ENCODE measurements around the gene FBRS.

FBRS gene

DNA sequence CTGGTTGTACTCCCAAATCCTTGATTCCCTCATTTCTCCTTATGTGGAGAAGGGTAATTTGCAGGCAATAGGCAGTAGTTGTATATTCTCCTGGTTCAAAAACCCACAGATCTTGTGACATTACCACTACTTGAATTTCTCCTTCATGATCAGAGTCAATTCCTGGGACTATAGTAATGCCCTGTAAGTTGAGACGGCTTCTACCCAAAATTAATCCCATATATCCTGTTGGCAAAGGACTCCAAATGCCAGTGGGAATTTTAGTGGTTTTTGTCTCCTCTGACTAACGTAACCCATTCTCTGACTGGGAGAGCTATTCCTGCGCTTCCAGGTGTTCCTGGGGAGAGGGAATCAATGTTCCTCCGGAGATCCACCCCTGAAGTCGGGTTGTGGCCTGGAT, 36.5 kb upstream of the FBRS start:
- no peak overlapping the region for H2AK5ac ChIP-seq (ENCODE audit: low read depth, low read length)
- H3K9me3 ChIP-seq (replicated peaks in 1 of 2; ENCODE audit: control insufficient read depth in 2 of 2, insufficient read depth in 1 of 2, low read depth in 1 of 2, low read length in 2 of 2): peaks cover 3 to 19% of the 10 kb centered on the region in 2 donors
- H2AFZ ChIP-seq (ENCODE audit: low read length): no peak overlapping the region
- H3K14ac ChIP-seq (ENCODE audit: low read length): no peak overlapping the region
- H3K4me3 ChIP-seq (ENCODE audit: low read length in 2 of 2): no peak overlapping the region
- no peak overlapping the region for H2BK5ac ChIP-seq (ENCODE audit: low read length)
- peaks cover 0 to 24% (median 0%) of the 10 kb centered on the region in 3 experiments for H3K27me3 ChIP-seq (ENCODE audit: control insufficient read depth in 3 of 3, insufficient read depth in 3 of 3, low read depth in 1 of 3, low read length in 3 of 3)
- peaks cover 0 to 7% of the 10 kb centered on the region in 2 donors for H3K4me1 ChIP-seq (ENCODE audit: control insufficient read depth in 2 of 2, insufficient read depth in 1 of 2, low read depth in 1 of 2, low read length in 2 of 2)
- H2BK120ac ChIP-seq (ENCODE audit: low read depth, low read length): no peak overlapping the region
- H3K79me1 ChIP-seq (ENCODE audit: low read depth, low read length): no peaks in the 10 kb centered on the region
- no peak overlapping the region for H3K18ac ChIP-seq (ENCODE audit: low read length)
- no peak overlapping the region for H4K8ac ChIP-seq (ENCODE audit: low read depth, low read length)
- no CpG with 5 or more reads among the region's 5 CpGs for WGBS, 2 donors (ENCODE audit: extremely low coverage in 2 of 2, insufficient read length in 2 of 2, insufficient replicate concordance in 1 of 2)
- DNase-seq (ENCODE audit: low spot score): no peak
- no peak overlapping the region for H2BK15ac ChIP-seq (ENCODE audit: low read length)
- H4K91ac ChIP-seq (ENCODE audit: low read depth, low read length, poor library complexity): no peak overlapping the region
- no peak overlapping the region for H3K4me2 ChIP-seq (ENCODE audit: insufficient read depth, low read length, poor library complexity, severe bottlenecking)
- H3K27ac ChIP-seq (replicated peaks; ENCODE audit: low read length): no peak overlapping the region
- H3K9ac ChIP-seq (ENCODE audit: low read depth, low read length, poor library complexity): no peak overlapping the region
- H2BK12ac ChIP-seq (ENCODE audit: low read length): no peak overlapping the region
- no peaks in the 10 kb centered on the region for H3K36me3 ChIP-seq (replicated peaks in 1 of 2; ENCODE audit: control insufficient read depth in 2 of 2, insufficient read depth in 2 of 2, low read length in 2 of 2)
- no peak overlapping the region for H3K4ac ChIP-seq (ENCODE audit: low read length)
- H3K23ac ChIP-seq (ENCODE audit: low read depth, low read length, poor library complexity): no peak overlapping the region

DNA sequence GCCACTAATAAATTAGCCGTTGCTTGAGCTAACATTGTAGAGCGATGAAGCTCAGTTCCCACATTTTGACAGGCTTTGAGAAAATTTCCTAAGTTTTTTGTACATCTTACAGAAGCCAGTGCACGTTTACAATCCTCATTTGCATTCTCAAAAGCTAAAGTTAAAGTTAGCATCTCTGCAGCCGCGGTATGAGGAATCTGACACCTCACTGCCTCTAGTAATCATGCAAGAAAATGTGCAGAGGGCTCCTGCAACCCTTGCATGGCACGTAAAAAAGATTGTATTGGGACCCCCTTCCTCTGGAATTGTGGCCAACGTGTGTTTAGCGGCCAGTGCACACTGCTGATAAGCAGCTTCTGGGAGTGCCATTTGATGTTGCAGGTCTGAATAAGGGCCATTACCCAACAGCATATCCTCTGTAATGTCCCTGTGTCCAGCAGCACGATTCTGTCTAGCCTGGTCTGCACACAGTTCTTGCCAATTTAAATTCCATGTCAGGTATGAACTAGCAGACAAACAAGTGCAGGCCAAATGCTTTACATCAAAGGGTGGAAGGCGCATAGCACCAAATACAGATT, 35.7 kb upstream of the FBRS start:
- no CpG with 5 or more reads among the region's 10 CpGs for WGBS, 2 donors (ENCODE audit: extremely low coverage in 2 of 2, insufficient read length in 2 of 2, insufficient replicate concordance in 1 of 2)
- Histone ChIP-seq H4K91ac (ENCODE audit: low read depth, low read length, poor library complexity) (no peak overlapping the region), H3K18ac (ENCODE audit: low read length) (no peak overlapping the region), H3K36me3 (replicated peaks in 1 of 2; ENCODE audit: control insufficient read depth in 2 of 2, insufficient read depth in 2 of 2, low read length in 2 of 2) (no peaks in the 10 kb centered on the region), H2BK15ac (ENCODE audit: low read length) (no peak overlapping the region), H3K79me1 (ENCODE audit: low read depth, low read length) (no peaks in the 10 kb centered on the region), H3K9ac (ENCODE audit: low read depth, low read length, poor library complexity) (no peak overlapping the region), H2BK5ac (ENCODE audit: low read length) (no peak overlapping the region), H3K23ac (ENCODE audit: low read depth, low read length, poor library complexity) (no peak overlapping the region), H2AFZ (ENCODE audit: low read length) (peak overlapping the region; percentile 47), H3K27me3 (ENCODE audit: control insufficient read depth in 3 of 3, insufficient read depth in 3 of 3, low read depth in 1 of 3, low read length in 3 of 3) (peaks cover 0 to 24% (median 0%) of the 10 kb centered on the region in 3 experiments), H3K4me2 (ENCODE audit: insufficient read depth, low read length, poor library complexity, severe bottlenecking) (no peak overlapping the region), H3K4me3 (ENCODE audit: low read length in 2 of 2) (no peak overlapping the region), H3K4ac (ENCODE audit: low read length) (no peak overlapping the region), H3K27ac (replicated peaks; ENCODE audit: low read length) (no peak overlapping the region), H4K8ac (ENCODE audit: low read depth, low read length) (no peak overlapping the region), H2BK12ac (ENCODE audit: low read length) (no peak overlapping the region), H3K4me1 (ENCODE audit: control insufficient read depth in 2 of 2, insufficient read depth in 1 of 2, low read depth in 1 of 2, low read length in 2 of 2) (peaks cover 0 to 7% of the 10 kb centered on the region in 2 donors), H2AK5ac (ENCODE audit: low read depth, low read length) (no peak overlapping the region), H2BK120ac (ENCODE audit: low read depth, low read length) (no peak overlapping the region), H3K14ac (ENCODE audit: low read length) (no peak overlapping the region), H3K9me3 (replicated peaks in 1 of 2; ENCODE audit: control insufficient read depth in 2 of 2, insufficient read depth in 1 of 2, low read depth in 1 of 2, low read length in 2 of 2) (peaks cover 3 to 19% of the 10 kb centered on the region in 2 donors)
- DNase-seq (ENCODE audit: low spot score): no peak

DNA sequence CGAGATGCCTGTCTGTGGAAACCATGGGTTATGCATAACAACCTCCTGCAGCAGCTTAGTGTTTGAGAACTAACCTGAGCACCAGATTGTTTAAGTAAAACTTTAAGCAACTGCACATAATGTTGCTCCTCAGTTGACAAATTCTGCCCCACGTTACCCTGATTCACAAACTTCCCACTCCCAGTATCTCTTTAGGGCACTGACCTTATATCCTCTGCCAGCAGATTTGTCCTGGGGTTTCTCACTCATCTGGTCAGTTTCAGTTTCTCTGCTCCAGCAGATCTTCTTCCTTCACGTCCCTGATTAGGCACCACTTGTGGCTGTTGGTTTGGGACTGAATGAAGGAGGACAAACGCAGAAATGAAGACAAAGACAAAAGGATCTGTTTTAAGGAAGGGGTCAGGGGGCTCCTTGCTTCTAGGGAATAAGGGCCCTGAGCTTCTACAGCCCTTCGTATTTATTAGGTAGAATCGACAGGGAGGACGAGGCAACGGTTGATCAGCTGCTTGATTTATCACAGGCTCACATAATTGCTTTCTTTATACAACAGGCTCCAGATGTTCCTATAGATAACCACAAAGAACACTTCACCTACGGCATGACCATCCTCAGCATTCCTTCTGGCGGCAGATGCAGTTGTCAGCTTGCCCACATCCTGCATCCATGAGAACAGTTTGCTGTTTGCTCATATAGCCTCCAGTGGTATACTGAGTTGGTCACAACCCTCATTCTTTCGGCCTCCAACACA, 34.5 kb upstream of the FBRS start:
- H2BK15ac ChIP-seq (ENCODE audit: low read length): no peak overlapping the region
- no peak overlapping the region for H2BK5ac ChIP-seq (ENCODE audit: low read length)
- H2AFZ ChIP-seq (ENCODE audit: low read length): peak overlapping the region; percentile 47
- peaks cover 0 to 7% of the 10 kb centered on the region in 2 donors for H3K4me1 ChIP-seq (ENCODE audit: control insufficient read depth in 2 of 2, insufficient read depth in 1 of 2, low read depth in 1 of 2, low read length in 2 of 2)
- DNase-seq (ENCODE audit: low spot score): no peak
- H2BK12ac ChIP-seq (ENCODE audit: low read length): no peak overlapping the region
- no peaks in the 10 kb centered on the region for H3K79me1 ChIP-seq (ENCODE audit: low read depth, low read length)
- no peak overlapping the region for H3K27ac ChIP-seq (replicated peaks; ENCODE audit: low read length)
- H3K4me3 ChIP-seq (ENCODE audit: low read length in 2 of 2): no peak overlapping the region
- H3K18ac ChIP-seq (ENCODE audit: low read length): no peak overlapping the region
- no peak overlapping the region for H3K14ac ChIP-seq (ENCODE audit: low read length)
- no peak overlapping the region for H3K4me2 ChIP-seq (ENCODE audit: insufficient read depth, low read length, poor library complexity, severe bottlenecking)
- no peak overlapping the region for H4K91ac ChIP-seq (ENCODE audit: low read depth, low read length, poor library complexity)
- H4K8ac ChIP-seq (ENCODE audit: low read depth, low read length): no peak overlapping the region
- no CpG with 5 or more reads among the region's 11 CpGs for WGBS, 2 donors (ENCODE audit: extremely low coverage in 2 of 2, insufficient read length in 2 of 2, insufficient replicate concordance in 1 of 2)
- H3K4ac ChIP-seq (ENCODE audit: low read length): no peak overlapping the region
- H3K9ac ChIP-seq (ENCODE audit: low read depth, low read length, poor library complexity): no peak overlapping the region
- peak overlapping the region; percentile 71 for H2AK5ac ChIP-seq (ENCODE audit: low read depth, low read length)
- H3K9me3 ChIP-seq (replicated peaks in 1 of 2; ENCODE audit: control insufficient read depth in 2 of 2, insufficient read depth in 1 of 2, low read depth in 1 of 2, low read length in 2 of 2): peaks cover 3 to 12% of the 10 kb centered on the region in 2 donors
- no peak overlapping the region for H3K23ac ChIP-seq (ENCODE audit: low read depth, low read length, poor library complexity)
- no peaks in the 10 kb centered on the region for H3K36me3 ChIP-seq (replicated peaks in 1 of 2; ENCODE audit: control insufficient read depth in 2 of 2, insufficient read depth in 2 of 2, low read length in 2 of 2)
- H3K27me3 ChIP-seq (ENCODE audit: control insufficient read depth in 3 of 3, insufficient read depth in 3 of 3, low read depth in 1 of 3, low read length in 3 of 3): peaks cover 0 to 24% (median 0%) of the 10 kb centered on the region in 3 experiments
- no peak overlapping the region for H2BK120ac ChIP-seq (ENCODE audit: low read depth, low read length)

DNA sequence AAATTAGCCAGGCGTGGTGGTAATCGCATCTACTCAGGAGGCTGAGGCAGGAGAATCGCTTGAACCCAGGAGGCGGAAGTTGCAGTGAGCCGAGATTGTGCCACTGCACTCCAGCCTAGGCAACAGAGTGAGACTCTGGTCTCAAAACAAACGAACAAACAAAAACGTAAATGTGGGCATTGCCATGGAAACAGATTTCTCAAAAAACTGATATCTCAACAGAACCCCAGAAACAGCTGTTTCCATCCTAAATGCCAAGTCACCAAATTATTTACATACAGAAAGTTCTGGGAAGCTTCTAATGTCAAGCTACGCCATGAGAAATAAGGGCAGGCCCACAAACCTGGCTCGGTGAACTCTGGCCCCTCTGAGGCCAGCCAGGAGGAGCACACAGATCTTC, 32.0 kb upstream of the FBRS start:
- H3K9ac ChIP-seq (ENCODE audit: low read depth, low read length, poor library complexity): no peak overlapping the region
- no peak overlapping the region for H3K4ac ChIP-seq (ENCODE audit: low read length)
- H3K4me3 ChIP-seq (ENCODE audit: low read length in 2 of 2): no peak overlapping the region
- H2BK120ac ChIP-seq (ENCODE audit: low read depth, low read length): no peak overlapping the region
- no peak overlapping the region for H3K23ac ChIP-seq (ENCODE audit: low read depth, low read length, poor library complexity)
- no peak overlapping the region for H2AFZ ChIP-seq (ENCODE audit: low read length)
- H3K79me1 ChIP-seq (ENCODE audit: low read depth, low read length): no peaks in the 10 kb centered on the region
- H3K4me1 ChIP-seq (ENCODE audit: control insufficient read depth in 2 of 2, insufficient read depth in 1 of 2, low read depth in 1 of 2, low read length in 2 of 2): peaks cover 0 to 7% of the 10 kb centered on the region in 2 donors
- H3K27ac ChIP-seq (replicated peaks; ENCODE audit: low read length): no peak overlapping the region
- no peak overlapping the region for H4K91ac ChIP-seq (ENCODE audit: low read depth, low read length, poor library complexity)
- H3K4me2 ChIP-seq (ENCODE audit: insufficient read depth, low read length, poor library complexity, severe bottlenecking): no peak overlapping the region
- H2BK12ac ChIP-seq (ENCODE audit: low read length): no peak overlapping the region
- DNase-seq (ENCODE audit: low spot score): no peak
- no peak overlapping the region for H2BK5ac ChIP-seq (ENCODE audit: low read length)
- H2AK5ac ChIP-seq (ENCODE audit: low read depth, low read length): no peak overlapping the region
- no peak overlapping the region for H3K18ac ChIP-seq (ENCODE audit: low read length)
- no peaks in the 10 kb centered on the region for H3K36me3 ChIP-seq (replicated peaks in 1 of 2; ENCODE audit: control insufficient read depth in 2 of 2, insufficient read depth in 2 of 2, low read length in 2 of 2)
- peaks cover 0 to 13% (median 0%) of the 10 kb centered on the region in 3 experiments for H3K27me3 ChIP-seq (ENCODE audit: control insufficient read depth in 3 of 3, insufficient read depth in 3 of 3, low read depth in 1 of 3, low read length in 3 of 3)
- H4K8ac ChIP-seq (ENCODE audit: low read depth, low read length): no peak overlapping the region
- no peak overlapping the region for H2BK15ac ChIP-seq (ENCODE audit: low read length)
- WGBS, 2 donors (ENCODE audit: extremely low coverage in 2 of 2, insufficient read length in 2 of 2, insufficient replicate concordance in 1 of 2): no CpG with 5 or more reads among the region's 9 CpGs
- no peak overlapping the region for H3K14ac ChIP-seq (ENCODE audit: low read length)
- peaks cover 3 to 8% of the 10 kb centered on the region in 2 donors for H3K9me3 ChIP-seq (replicated peaks in 1 of 2; ENCODE audit: control insufficient read depth in 2 of 2, insufficient read depth in 1 of 2, low read depth in 1 of 2, low read length in 2 of 2)
